ENCODE measurements around the gene TREML4.

- TF ChIP-seq CTCF (IDR thresholded peaks at IDR 0.05) (no peak), EZH2 (IDR thresholded peaks at IDR 0.05; ENCODE audit: borderline replicate concordance, insufficient read depth, low read depth, low read length, poor library complexity, severe bottlenecking) (no peak)
These were observed 60.0 kb downstream of the TREML4 start for GRCh38 chr6:41288030-41288753.
